B cell (primary cell): ENCODE measurements around the gene IL1R1. TPM values are rescaled to one million over a fixed set of nuclear protein-coding genes. Genes with fewer than 3 reads are reported as not detected.

Experiments
- ATAC-seq: fragments of 200-7000 bp; cut with Tn5 transposase; one replicate; pipeline ENCODE4 v1.10.0; 2021; ENCODE audit warnings: low read depth, mild to moderate bottlenecking, moderate number of reproducible peaks, moderate library complexity
- CTCF ChIA-PET: fragments of 350-600 bp; sonication (Branson Sonifier 250); formaldehyde crosslinking; loops from one replicate; lab custom pipeline; 2021; ENCODE audit warnings: antibody characterized with exemption, inconsistent platforms; lab: Charles Lee
- POLR2A ChIA-PET: fragments of 350-600 bp; sonication (Branson Sonifier 250); formaldehyde crosslinking; loops from one replicate; lab custom pipeline; 2021; ENCODE audit warnings: antibody characterized with exemption; lab: Charles Lee
- DNase-seq: peaks from one replicate; pipeline ENCODE4 v3.0.0; 2013
- H2AFZ ChIP-seq: 2 replicates; pipeline ENCODE4 v1.6.1; 2012; ENCODE audit warnings: mild to moderate bottlenecking, low read depth, low read length; ENCODE audit not compliant: insufficient read depth, poor library complexity, severe bottlenecking
- H3K27ac ChIP-seq, 2 donors: 1 replicate in 1 of 2; 2 replicates in 1 of 2; pipeline ENCODE4 v1.5.1; 2012 to 2013; ENCODE audit warnings: low read length in 2 of 2, mild to moderate bottlenecking in 2 of 2, moderate library complexity in 1 of 2
- H3K27me3 ChIP-seq, 4 experiments: fragments of 200-600 bp in 1 of 4; sonication (generic) in 1 of 4; replicated peaks in 1 of 4; 1 replicate in 2 of 4; 2 replicates in 2 of 4; pipeline versions ENCODE4 v1.6.1 to v1.7.0; 2013 to 2016; ENCODE audit warnings: low read length in 3 of 4, mild to moderate bottlenecking in 2 of 4, mixed read lengths in 1 of 4, moderate library complexity in 1 of 4; ENCODE audit not compliant: insufficient read depth in 4 of 4, control insufficient read depth in 3 of 4; ENCODE audit errors: control extremely low read depth in 1 of 4
- H3K36me3 ChIP-seq, 2 experiments: replicated peaks in 1 of 2; 1 replicate in 1 of 2; 2 replicates in 1 of 2; pipeline versions ENCODE4 v1.6.1 to v1.7.1; 2013; ENCODE audit warnings: low read length in 1 of 2; ENCODE audit not compliant: insufficient read depth in 2 of 2, control insufficient read depth in 1 of 2; ENCODE audit errors: control extremely low read depth in 1 of 2, extremely low read depth in 1 of 2
- H3K4me1 ChIP-seq, 2 donors: fragments of 200-600 bp in 1 of 2; sonication (generic) in 1 of 2; 1 replicate in 1 of 2; 2 replicates in 1 of 2; pipeline versions ENCODE4 v1.5.1 to v1.6.1; 2013 to 2017; ENCODE audit warnings: low read length in 2 of 2; ENCODE audit not compliant: control insufficient read depth in 2 of 2, insufficient read depth in 2 of 2
- H3K4me2 ChIP-seq: replicated peaks from 2 replicates; pipeline ENCODE3; 2012; ENCODE audit warnings: mild to moderate bottlenecking, low read depth, low read length; ENCODE audit not compliant: poor library complexity, severe bottlenecking
- H3K4me3 ChIP-seq, 5 experiments: fragments of 200-600 bp in 1 of 5; sonication (generic) in 1 of 5; 1 replicate in 3 of 5; 2 replicates in 2 of 5; pipeline versions ENCODE4 v1.5.1 to v1.7.0; 2011 to 2016; ENCODE audit warnings: low read length in 4 of 5, mild to moderate bottlenecking in 4 of 5, low read depth in 2 of 5, control low read depth in 1 of 5, moderate library complexity in 1 of 5; ENCODE audit not compliant: insufficient read depth in 1 of 5; ENCODE audit errors: control extremely low read depth in 1 of 5, extremely low read depth in 1 of 5
- H3K79me2 ChIP-seq: fragments of 200-600 bp; sonication (generic); one replicate; pipeline ENCODE4 v1.6.0; 2016; ENCODE audit warnings: low read length; ENCODE audit not compliant: control insufficient read depth, insufficient read depth
- H3K9ac ChIP-seq: fragments of 200-600 bp; sonication (generic); 2 replicates; pipeline ENCODE4 v1.6.1; 2017; ENCODE audit warnings: mild to moderate bottlenecking, low read length, moderate library complexity
- H3K9me3 ChIP-seq, 3 donors: one replicate each; pipeline versions ENCODE4 v1.6.1 to v1.7.1; 2013; ENCODE audit warnings: low read length in 2 of 3; ENCODE audit not compliant: control insufficient read depth in 2 of 3, insufficient read depth in 1 of 3; ENCODE audit errors: control extremely low read depth in 1 of 3
- H4K20me1 ChIP-seq: 2 replicates; pipeline ENCODE4 v1.6.0; 2012; ENCODE audit warnings: mild to moderate bottlenecking, low read length; ENCODE audit not compliant: insufficient read depth, control insufficient read depth, poor library complexity, severe bottlenecking
- H3K27ac Mint-ChIP-seq: one replicate; pipeline ENCODE4 v1.8.0; 2021; ENCODE audit warnings: mixed read lengths
- H3K27me3 Mint-ChIP-seq: one replicate; pipeline ENCODE4 v1.8.0; 2021; ENCODE audit warnings: mixed read lengths
- H3K4me1 Mint-ChIP-seq: one replicate; pipeline ENCODE4 v1.8.0; 2021; ENCODE audit warnings: mixed read lengths
- H3K4me3 Mint-ChIP-seq: one replicate; pipeline ENCODE4 v1.8.0; 2021; ENCODE audit warnings: mixed read lengths
- H3K9me3 Mint-ChIP-seq: one replicate; pipeline ENCODE4 v1.8.0; 2022; ENCODE audit warnings: mixed read lengths; ENCODE audit not compliant: insufficient read depth
- CTCF ChIP-seq: fragments of 200-600 bp; IDR thresholded peaks from one replicate; pipeline ENCODE4 v1.8.0; 2022; ENCODE audit warnings: antibody characterized with exemption, mild to moderate bottlenecking
- EZH2 ChIP-seq: IDR thresholded peaks from 2 replicates; pipeline ENCODE4 v1.6.1; 2012; ENCODE audit warnings: borderline replicate concordance, low read depth, mild to moderate bottlenecking, moderate library complexity, low read length; ENCODE audit not compliant: insufficient read depth, poor library complexity, severe bottlenecking
- WGBS: methylation state at CpG from one replicate; pipeline ENCODE4 v1.1.5; 2013; ENCODE audit warnings: missing lambda C conversion rate; ENCODE audit not compliant: insufficient coverage; 5-methylcytosine and 5-hydroxymethylcytosine counted together
- intact Hi-C: fragments of 100-400 bp; cut with micrococcal nuclease; formaldehyde crosslinking; loops from one replicate; pipeline ENCODE4 v1.10.0; 2022
- polyA plus RNA-seq: library from polyadenylated mRNA; depleted of rRNA; stranded (reverse); fragments of >200 nt; gene quantifications from 2 replicates; pipeline ENCODE4 v1.2.3, GENCODE V29; 2012
- total RNA-seq, 2 donors: library from RNA; stranded (reverse); fragments of 120-200 nt in 1 of 2; gene quantifications; 1 replicate in 1 of 2; 2 replicates in 1 of 2; pipeline versions ENCODE4 v1.2.3 to v1.2.4, GENCODE V29; 2013 to 2022

IL1R1 gene
- total and polyA plus RNA-seq, 2 donors (not counting 1 experiment from before 2014, with no cell fraction given): not detected

- Histone ChIP-seq H2AFZ (no peak overlapping the region), H3K4me1 (no peaks in the 10 kb centered on the region), H3K9me3 (no peaks in the 10 kb centered on the region), H3K27ac (no peak overlapping the region), H3K79me2 (no peaks in the 10 kb centered on the region), H3K27me3 (peaks cover 0 to 9% (median 6%) of the 10 kb centered on the region in 4 experiments), H3K9ac (no peak overlapping the region), H4K20me1 (no peaks in the 10 kb centered on the region), H3K4me2 (no peak overlapping the region), H3K36me3 (no peaks in the 10 kb centered on the region), H3K4me3 (no peak overlapping the region)
- DNase-seq (no peak), ATAC-seq (no peak)
- WGBS: 82% methylated on average over 6 of the region's 7 CpGs
- no peak overlapping the region for H3K4me3 Mint-ChIP-seq
- TF ChIP-seq CTCF (no peak), EZH2 (no peak)
- no peaks in the 10 kb centered on the region for H3K4me1 Mint-ChIP-seq
- ChIA-PET CTCF (no interaction called here), POLR2A (no interaction called here)
- intact Hi-C loops: no loop called here
- H3K27me3 Mint-ChIP-seq: peaks cover 27% of the 10 kb centered on the region
- H3K27ac Mint-ChIP-seq: no peak overlapping the region
- no peaks in the 10 kb centered on the region for H3K9me3 Mint-ChIP-seq
Observed at GRCh38 chr2:102177814-102178478, 35.4 kb downstream of the IL1R1 start.

- Histone ChIP-seq H3K4me1 (no peaks in the 10 kb centered on the region), H3K4me3 (no peak overlapping the region), H2AFZ (no peak overlapping the region), H3K9ac (no peak overlapping the region), H3K27ac (no peak overlapping the region), H3K4me2 (no peak overlapping the region), H3K36me3 (no peaks in the 10 kb centered on the region), H3K79me2 (no peaks in the 10 kb centered on the region), H3K27me3 (peaks cover 0 to 15% (median 9%) of the 10 kb centered on the region in 4 experiments), H3K9me3 (no peaks in the 10 kb centered on the region), H4K20me1 (no peaks in the 10 kb centered on the region)
- WGBS: no CpG with 5 or more reads among the region's 3 CpGs
- ATAC-seq: no peak
- Mint-ChIP-seq H3K27ac (no peak overlapping the region), H3K4me3 (no peak overlapping the region), H3K9me3 (no peaks in the 10 kb centered on the region), H3K27me3 (peaks cover 30% of the 10 kb centered on the region), H3K4me1 (no peaks in the 10 kb centered on the region)
- intact Hi-C loops: no loop called here
- no peak for DNase-seq
- no peak for TF ChIP-seq EZH2
- TF ChIP-seq CTCF: no peak
- CTCF ChIA-PET: no interaction called here
- POLR2A ChIA-PET: no interaction called here
Observed at GRCh38 chr2:102179061-102179460, 36.5 kb downstream of the IL1R1 start.
